NB4 (cell line): ENCODE measurements around the gene TFR2.
A peak's percentile ranks its signal among the peaks of the same experiment; 100 is the strongest.

Source experiments
- DNase-seq: peaks from one replicate; pipeline ENCODE4 v3.0.0; 2010; ENCODE audit warnings: low read depth
- H3K4me3 ChIP-seq: one replicate; pipeline ENCODE4 v1.5.1; 2011; ENCODE audit warnings: mild to moderate bottlenecking, low read depth, low read length, moderate library complexity
- MYC ChIP-seq: IDR thresholded peaks from 2 replicates; pipeline ENCODE4 v1.6.1; 2011; ENCODE audit warnings: low read depth, low read length
- POLR2A ChIP-seq: IDR thresholded peaks from 2 replicates; pipeline ENCODE4 v1.6.1; 2011; ENCODE audit warnings: mild to moderate bottlenecking; ENCODE audit not compliant: insufficient read length; ENCODE audit errors: extremely low read depth
- TF ChIP-seq, protein P1 (sequence below): IDR thresholded peaks from 2 replicates; pipeline ENCODE4 v1.6.1; 2011; ENCODE audit warnings: low read depth, low read length
- TF ChIP-seq, protein P2 (sequence below): IDR thresholded peaks from one replicate; pipeline ENCODE4 v1.5.1; 2012; ENCODE audit warnings: low read depth, low read length

The TFR2 gene

DNA sequence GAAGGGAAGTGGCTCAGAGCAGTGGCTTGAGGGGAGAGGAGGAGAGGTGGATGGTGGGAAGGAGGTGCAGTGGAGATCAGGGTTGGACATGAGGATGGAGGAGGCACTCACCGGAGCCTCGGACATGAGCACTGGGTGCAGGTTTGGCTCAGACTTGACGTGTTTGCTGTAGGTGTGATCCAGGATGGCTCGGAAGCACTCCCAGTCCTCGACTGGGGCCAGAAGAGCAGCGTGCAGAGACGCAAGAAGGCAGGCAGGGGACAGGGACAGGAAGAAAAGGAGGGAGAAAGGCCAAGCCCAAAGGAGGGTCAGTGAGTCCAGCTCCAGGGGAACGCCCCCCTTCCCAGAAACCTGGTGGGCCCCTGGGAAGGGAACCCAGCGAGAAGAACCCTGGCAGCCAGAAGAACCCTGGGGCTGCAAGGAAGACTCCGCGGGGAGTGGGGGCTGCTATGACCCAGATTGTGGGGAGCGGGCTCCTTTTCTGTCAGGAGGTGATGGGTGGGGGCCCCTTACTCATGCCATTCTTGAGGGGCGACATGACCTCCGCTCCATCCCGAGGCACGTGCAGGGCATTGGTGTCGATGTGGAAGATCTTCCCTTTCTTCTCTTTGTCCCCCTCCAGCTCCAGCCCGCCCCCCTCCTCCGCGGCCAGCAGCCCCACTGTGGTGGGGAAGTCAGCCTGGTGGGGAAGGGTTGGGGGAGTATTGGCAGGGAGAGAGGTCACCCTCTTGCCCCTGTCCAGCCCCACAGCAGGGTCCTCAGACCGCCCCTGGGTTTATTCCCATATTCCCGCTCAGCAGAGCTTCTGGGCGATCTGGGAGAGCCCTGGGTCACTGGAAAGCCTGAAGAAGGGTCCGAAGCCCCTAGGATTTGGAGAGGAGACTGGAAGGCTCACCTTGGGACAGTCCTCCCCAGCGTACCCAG, 13.8 kb upstream of the TFR2 start:
- no peak for TF ChIP-seq MYC
- TF ChIP-seq, protein P1, sequence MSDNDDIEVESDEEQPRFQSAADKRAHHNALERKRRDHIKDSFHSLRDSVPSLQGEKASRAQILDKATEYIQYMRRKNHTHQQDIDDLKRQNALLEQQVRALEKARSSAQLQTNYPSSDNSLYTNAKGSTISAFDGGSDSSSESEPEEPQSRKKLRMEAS: no peak
- TF ChIP-seq, protein P2, sequence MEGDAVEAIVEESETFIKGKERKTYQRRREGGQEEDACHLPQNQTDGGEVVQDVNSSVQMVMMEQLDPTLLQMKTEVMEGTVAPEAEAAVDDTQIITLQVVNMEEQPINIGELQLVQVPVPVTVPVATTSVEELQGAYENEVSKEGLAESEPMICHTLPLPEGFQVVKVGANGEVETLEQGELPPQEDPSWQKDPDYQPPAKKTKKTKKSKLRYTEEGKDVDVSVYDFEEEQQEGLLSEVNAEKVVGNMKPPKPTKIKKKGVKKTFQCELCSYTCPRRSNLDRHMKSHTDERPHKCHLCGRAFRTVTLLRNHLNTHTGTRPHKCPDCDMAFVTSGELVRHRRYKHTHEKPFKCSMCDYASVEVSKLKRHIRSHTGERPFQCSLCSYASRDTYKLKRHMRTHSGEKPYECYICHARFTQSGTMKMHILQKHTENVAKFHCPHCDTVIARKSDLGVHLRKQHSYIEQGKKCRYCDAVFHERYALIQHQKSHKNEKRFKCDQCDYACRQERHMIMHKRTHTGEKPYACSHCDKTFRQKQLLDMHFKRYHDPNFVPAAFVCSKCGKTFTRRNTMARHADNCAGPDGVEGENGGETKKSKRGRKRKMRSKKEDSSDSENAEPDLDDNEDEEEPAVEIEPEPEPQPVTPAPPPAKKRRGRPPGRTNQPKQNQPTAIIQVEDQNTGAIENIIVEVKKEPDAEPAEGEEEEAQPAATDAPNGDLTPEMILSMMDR: no peak
- TF ChIP-seq POLR2A: no peak
- H3K4me3 ChIP-seq: no peak overlapping the region
- no peak for DNase-seq

DNA sequence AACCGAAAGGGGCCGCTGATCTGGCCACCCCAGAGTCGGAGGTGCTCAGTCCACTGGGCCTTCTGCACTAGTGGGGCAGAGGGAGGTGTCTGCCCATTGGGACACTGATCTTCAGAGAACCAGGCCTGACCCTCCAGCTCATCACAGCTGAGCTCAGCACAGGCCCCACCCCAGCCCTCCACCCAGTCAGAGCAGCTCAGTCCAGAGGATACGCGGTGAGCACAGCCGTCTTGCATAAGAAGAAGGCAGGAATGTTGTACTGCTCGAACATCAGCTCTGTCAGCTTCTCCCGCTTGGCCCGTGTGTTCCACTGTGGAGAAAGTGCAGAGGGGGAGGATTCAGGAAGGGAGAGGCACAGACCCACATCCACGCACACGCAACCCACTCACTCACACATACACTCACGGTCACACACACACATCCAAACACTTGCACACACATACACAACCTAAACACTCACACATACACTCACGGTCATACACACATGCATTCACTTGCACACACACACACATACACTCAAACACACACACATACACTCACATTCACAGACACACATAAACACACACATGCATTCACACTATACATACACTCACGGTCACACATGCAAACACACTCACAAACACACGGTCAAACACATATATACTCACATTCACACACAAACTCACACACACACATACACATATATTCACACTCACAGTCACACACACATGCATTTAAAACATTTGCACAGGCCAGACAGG, 8.6 kb upstream of the TFR2 start:
- no peak for DNase-seq
- H3K4me3 ChIP-seq: no peak overlapping the region
- TF ChIP-seq, protein P1: no peak
- TF ChIP-seq POLR2A: no peak
- TF ChIP-seq, protein P2: no peak

DNA sequence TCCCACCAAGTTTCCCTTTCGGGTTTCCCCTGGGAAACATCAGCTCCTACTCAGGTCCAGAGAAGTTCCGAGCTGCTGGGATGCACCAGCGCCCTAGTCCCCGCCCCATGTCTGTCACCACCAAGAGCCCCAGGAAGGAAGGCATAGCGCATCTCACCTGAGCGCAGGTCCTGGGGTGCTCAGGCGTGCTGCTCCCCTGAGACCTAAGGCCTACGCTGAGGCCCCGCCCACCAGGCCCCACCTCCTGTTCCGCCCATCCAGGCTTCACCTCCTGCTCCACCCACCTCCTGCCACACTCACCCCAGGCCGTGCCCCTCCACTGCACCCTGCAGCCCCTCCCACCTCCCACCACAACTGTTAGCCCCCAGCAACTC, 1.2 kb upstream of the TFR2 start:
- TF ChIP-seq, protein P1: no peak
- TF ChIP-seq MYC: no peak
- no peak for TF ChIP-seq POLR2A
- TF ChIP-seq, protein P2: no peak
- H3K4me3 ChIP-seq: no peak overlapping the region

DNA sequence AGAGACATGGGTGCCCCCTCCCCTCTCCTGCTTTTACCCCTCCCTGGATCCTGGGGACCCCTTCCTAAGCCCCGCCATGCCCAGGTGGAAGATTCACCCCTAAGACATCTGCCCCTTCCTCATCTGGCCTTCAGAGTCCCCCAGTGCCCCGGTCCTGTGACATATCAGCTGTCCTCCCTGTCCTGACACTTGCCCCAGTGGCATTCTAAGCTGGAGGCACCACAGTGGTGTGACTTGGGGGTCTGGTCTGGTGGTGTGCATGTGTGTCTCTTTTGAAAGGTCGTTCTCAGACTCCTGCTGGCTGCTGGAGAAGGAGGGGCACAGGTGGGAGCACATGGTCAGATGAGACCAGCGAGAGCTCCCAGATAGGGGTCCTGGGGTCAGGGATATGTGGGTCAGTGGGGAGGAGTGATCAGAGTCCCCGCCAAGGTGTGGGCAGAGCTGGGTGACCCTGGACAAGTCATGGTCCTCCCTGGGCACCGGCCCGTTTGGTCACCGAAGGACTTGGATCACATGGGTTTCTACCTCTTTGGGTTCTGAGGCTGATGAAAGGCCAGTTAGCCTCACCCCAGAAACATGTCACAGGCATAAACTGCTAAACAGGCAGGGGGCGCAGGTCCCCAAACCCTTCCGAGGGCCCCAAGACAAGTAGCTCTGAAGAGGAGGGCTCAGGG, 645 bp upstream of the TFR2 start:
- H3K4me3 ChIP-seq: no peak overlapping the region
- DNase-seq: no peak
- TF ChIP-seq POLR2A (no peak), MYC (no peak)
- TF ChIP-seq, protein P2: no peak
- TF ChIP-seq, protein P1: peak; percentile 21; the same call in 1 of the 2 replicates

More for the DNA sequence above, 1.2 kb upstream of the TFR2 start:
- DNase-seq: no peak

DNA sequence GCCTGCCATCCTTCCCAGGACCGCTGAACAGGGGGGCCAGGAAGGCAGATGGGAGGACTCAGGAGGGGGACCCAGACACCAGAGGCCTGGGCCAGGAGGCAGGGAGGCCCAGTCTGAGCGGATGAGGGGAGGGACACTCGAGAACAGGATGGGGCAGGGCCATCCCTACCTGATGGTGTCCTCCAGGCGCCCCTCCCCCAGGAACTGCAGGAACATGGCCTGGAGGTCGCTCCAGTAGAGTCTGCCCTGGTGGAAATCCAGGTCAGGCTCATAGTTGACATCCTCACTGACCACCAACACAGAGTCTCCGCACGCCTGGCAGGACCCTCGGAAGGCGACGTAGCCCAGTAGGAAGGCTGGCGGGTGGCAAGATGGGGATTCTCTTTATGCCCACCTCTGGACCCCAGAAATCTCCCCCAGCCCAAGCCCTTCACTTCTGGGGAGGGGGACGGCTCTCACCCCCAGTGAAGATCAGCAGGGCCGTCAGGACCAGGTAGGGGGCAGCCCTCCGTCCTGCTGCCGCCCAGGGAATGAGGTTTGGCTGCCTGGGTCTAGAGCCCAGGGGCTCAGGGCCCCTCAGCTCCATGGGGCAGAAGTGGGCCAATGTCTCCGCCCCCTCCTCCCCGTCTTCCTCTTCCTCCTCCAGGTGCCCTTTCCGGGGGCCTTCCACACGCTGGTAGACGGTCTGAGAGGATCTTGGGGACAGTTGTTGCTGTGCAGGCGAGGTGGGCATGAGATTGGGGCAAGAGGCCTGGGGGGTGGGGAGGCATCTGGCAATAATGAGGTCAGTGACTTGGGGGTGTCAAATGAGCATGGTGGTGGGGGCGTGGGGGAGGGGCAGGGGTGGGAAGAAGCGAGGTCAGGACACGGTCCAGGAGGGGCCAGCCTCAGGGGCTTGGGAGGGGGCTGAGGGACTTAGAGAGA, 573 bp downstream of the TFR2 start:
- no peak overlapping the region for H3K4me3 ChIP-seq
- no peak for DNase-seq
- TF ChIP-seq POLR2A (no peak), MYC (no peak)
- TF ChIP-seq, protein P1: no peak
- TF ChIP-seq, protein P2: no peak
